MCF 10A (cell line): ENCODE data around the gene VAV2. TPM values are rescaled to one million over a fixed set of nuclear protein-coding genes. Genes with fewer than 3 reads are reported as not detected.

Source experiments
- BruUV-seq: library from RNA; stranded (reverse); fragments of 400-500 nt; replicated peaks from 2 replicates; lab custom pipeline; 2021; lab: Mats Ljungman, UMichigan
- CTCF ChIA-PET: fragments of 300-600 bp; sonication (Branson Sonifier 250); formaldehyde crosslinking; extraction: SDS; loops from one replicate; lab custom pipeline; 2021; ENCODE audit warnings: antibody characterized with exemption, inconsistent platforms; lab: Yijun Ruan, JAX
- POLR2A ChIA-PET: fragments of 300-600, 350-650 bp; sonication (Branson Sonifier 250); formaldehyde crosslinking; extraction: SDS; loops from one replicate; lab custom pipeline; 2020; ENCODE audit warnings: antibody characterized with exemption, inconsistent platforms; lab: Yijun Ruan, JAX
- DNase-seq: peaks from one replicate; pipeline ENCODE4 v3.0.0-alpha.2; 2018; ENCODE audit not compliant: unreplicated experiment
- H3K27ac Mint-ChIP-seq: one replicate; pipeline ENCODE4 v1.8.0; 2022; ENCODE audit warnings: mild to moderate bottlenecking, low read depth, mixed read lengths; ENCODE audit not compliant: unreplicated experiment
- H3K27me3 Mint-ChIP-seq: one replicate; pipeline ENCODE4 v1.8.0; 2022; ENCODE audit warnings: mixed read lengths; ENCODE audit not compliant: insufficient read depth, unreplicated experiment
- H3K36me3 Mint-ChIP-seq: one replicate; pipeline ENCODE4 v1.8.0; 2022; ENCODE audit warnings: mild to moderate bottlenecking, moderate library complexity, mixed read lengths; ENCODE audit not compliant: insufficient read depth, unreplicated experiment
- H3K4me1 Mint-ChIP-seq: one replicate; pipeline ENCODE4 v1.8.0; 2022; ENCODE audit warnings: mixed read lengths; ENCODE audit not compliant: insufficient read depth, unreplicated experiment
- H3K4me3 Mint-ChIP-seq: one replicate; pipeline ENCODE4 v1.8.0; 2022; ENCODE audit warnings: mild to moderate bottlenecking, moderate library complexity, mixed read lengths; ENCODE audit not compliant: unreplicated experiment
- H3K9me3 Mint-ChIP-seq: one replicate; pipeline ENCODE4 v1.8.0; 2022; ENCODE audit warnings: mixed read lengths; ENCODE audit not compliant: unreplicated experiment
- CTCF ChIP-seq: fragments of 200-600 bp; IDR thresholded peaks from one replicate; pipeline ENCODE4 v1.8.0; 2022; ENCODE audit warnings: antibody characterized with exemption, mild to moderate bottlenecking; ENCODE audit not compliant: unreplicated experiment
- intact Hi-C: fragments of 100-400 bp; cut with micrococcal nuclease; formaldehyde crosslinking; loops from 2 replicates; pipeline ENCODE4 v1.14.1; 2022
- total RNA-seq: library from RNA; stranded (reverse); gene quantifications from 2 replicates; pipeline ENCODE4 v1.2.3, GENCODE V29; 2022

VAV2 gene
- total RNA-seq, 1 experiment from 2014 or later: 31.0 TPM

- Mint-ChIP-seq H3K4me3 (no peak overlapping the region), H3K4me1 (peaks cover 5% of the 10 kb centered on the region), H3K27ac (no peak overlapping the region), H3K9me3 (no peaks in the 10 kb centered on the region), H3K36me3 (peaks cover 11% of the 10 kb centered on the region), H3K27me3 (no peaks in the 10 kb centered on the region)
- no peak for TF ChIP-seq CTCF
- BruUV-seq: no TSS peak
- CTCF ChIA-PET: no interaction called here
- DNase-seq: no peak
- intact Hi-C loops: no loop called here
- POLR2A ChIA-PET: no interaction called here
These were observed 85.9 kb downstream of the VAV2 start for GRCh38 chr9:133906218-133906617.

GRCh38 chr9:133905493-133905892 lies 86.6 kb downstream of the VAV2 start:
- Mint-ChIP-seq H3K4me1 (no peaks in the 10 kb centered on the region), H3K27me3 (no peaks in the 10 kb centered on the region), H3K4me3 (no peak overlapping the region), H3K27ac (no peak overlapping the region), H3K36me3 (peaks cover 5% of the 10 kb centered on the region), H3K9me3 (no peaks in the 10 kb centered on the region)
- CTCF ChIA-PET: interaction anchor here (0.7 kb wide), 1 partner anchor 192 kb away, joined by 3 read pairs; no protein-coding TSS in a partner anchor
- POLR2A ChIA-PET: interaction anchor here (1.1 kb wide), 1 partner anchor 105 kb away, joined by 4 read pairs; no protein-coding TSS in a partner anchor
- no peak for TF ChIP-seq CTCF
- intact Hi-C loops: no loop called here
- DNase-seq: no peak
- BruUV-seq: no TSS peak

- Mint-ChIP-seq H3K4me3 (no peak overlapping the region), H3K36me3 (peaks cover 5% of the 10 kb centered on the region), H3K9me3 (no peaks in the 10 kb centered on the region), H3K4me1 (no peaks in the 10 kb centered on the region), H3K27me3 (no peaks in the 10 kb centered on the region), H3K27ac (peak overlapping the region; percentile 63)
- no peak for DNase-seq
- no peak for TF ChIP-seq CTCF
- intact Hi-C loops: no loop called here
- ChIA-PET POLR2A (interaction anchor here (1.1 kb wide), 1 partner anchor 104 kb away, joined by 4 read pairs; no protein-coding TSS in a partner anchor), CTCF (interaction anchor here (0.6 kb wide), 1 partner anchor 1465 kb away, joined by 3 read pairs; no protein-coding TSS in a partner anchor)
- BruUV-seq: no TSS peak
These were observed 87.6 kb downstream of the VAV2 start for GRCh38 chr9:133904346-133905090.

- ChIA-PET CTCF (interaction anchor here (1.3 kb wide), 1 partner anchor 92 kb away, joined by 6 read pairs; no protein-coding TSS in a partner anchor), POLR2A (no interaction called here)
- Mint-ChIP-seq H3K4me1 (no peaks in the 10 kb centered on the region), H3K9me3 (no peaks in the 10 kb centered on the region), H3K27me3 (no peaks in the 10 kb centered on the region), H3K36me3 (peaks cover 5% of the 10 kb centered on the region), H3K27ac (no peak overlapping the region), H3K4me3 (no peak overlapping the region)
- intact Hi-C loops: no loop called here
- no peak for TF ChIP-seq CTCF
- no TSS peak for BruUV-seq
- DNase-seq: no peak
These were observed 90.8 kb downstream of the VAV2 start for GRCh38 chr9:133901184-133901835.
